T-helper 2 cell treated with Interferon-gamma antibody and Interleukin-4, amounts not matched to agents 100 ng/mL and 5 ng/mL, for 36 hours (primary cell): ENCODE data around the gene CIB4. TPM values are rescaled to one million over a fixed set of nuclear protein-coding genes. Genes with fewer than 3 reads are reported as not detected.
"Not testable (repeated sequence)": the region's sequence is repeated elsewhere in the genome, so short reads cannot be mapped to it uniquely, and the experiment has no call there.

ENCODE experiments used
- intact Hi-C: fragments of 100-400 bp; cut with micrococcal nuclease; formaldehyde crosslinking; loops from one replicate; pipeline ENCODE4 v1.15.1; 2023
- total RNA-seq: library from RNA; stranded (reverse); gene quantifications from 2 replicates; pipeline ENCODE4 v1.2.3, GENCODE V29; 2022

Gene CIB4
- total RNA-seq, 1 donor from 2014 or later: not detected

- intact Hi-C loops: no loop called here
Observed at GRCh38 chr2:26570083-26570430, 71.1 kb downstream of the CIB4 start.

- intact Hi-C loops: no loop called here
Observed at GRCh38 chr2:26569216-26570082, 71.7 kb downstream of the CIB4 start.

DNA sequence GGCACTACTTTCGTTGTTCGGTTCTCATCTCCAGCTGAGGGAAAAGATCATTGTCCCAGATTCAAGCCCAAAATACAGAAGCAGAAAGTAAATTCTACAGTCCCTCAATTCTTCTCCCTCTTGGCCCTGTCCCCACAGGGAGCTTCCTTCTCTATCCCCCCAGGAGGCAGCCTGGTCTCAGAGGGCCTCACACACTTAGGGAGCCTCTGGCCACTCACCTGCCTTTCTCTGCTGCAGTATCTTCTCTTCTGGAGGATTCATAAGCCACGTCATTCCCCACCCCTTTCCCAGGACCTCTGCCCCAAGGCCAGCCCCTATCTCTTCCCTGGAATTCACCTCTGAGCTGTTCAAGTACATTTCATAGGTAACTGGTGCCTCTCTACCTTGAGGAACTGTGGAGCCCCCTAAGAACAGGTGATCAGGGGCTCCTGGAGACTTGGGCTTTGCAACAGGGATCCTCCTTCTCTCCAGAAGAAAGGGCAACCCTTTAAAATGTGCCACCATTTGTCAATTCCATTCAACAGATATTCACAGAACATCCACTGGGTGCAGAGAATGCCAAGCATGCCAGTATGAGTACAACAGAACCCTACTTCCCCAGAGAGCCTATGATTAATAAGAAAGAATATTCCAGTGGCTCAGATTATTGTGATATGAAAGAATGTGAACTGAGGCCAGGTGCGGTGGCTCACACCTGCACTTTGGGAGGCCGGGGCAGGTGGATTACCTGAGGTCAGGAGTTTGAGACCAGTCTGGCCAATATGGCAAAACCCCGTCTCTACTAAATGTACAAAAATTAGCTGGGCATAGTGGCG is 72.9 kb downstream of the CIB4 start:
- intact Hi-C loops: no loop called here

DNA sequence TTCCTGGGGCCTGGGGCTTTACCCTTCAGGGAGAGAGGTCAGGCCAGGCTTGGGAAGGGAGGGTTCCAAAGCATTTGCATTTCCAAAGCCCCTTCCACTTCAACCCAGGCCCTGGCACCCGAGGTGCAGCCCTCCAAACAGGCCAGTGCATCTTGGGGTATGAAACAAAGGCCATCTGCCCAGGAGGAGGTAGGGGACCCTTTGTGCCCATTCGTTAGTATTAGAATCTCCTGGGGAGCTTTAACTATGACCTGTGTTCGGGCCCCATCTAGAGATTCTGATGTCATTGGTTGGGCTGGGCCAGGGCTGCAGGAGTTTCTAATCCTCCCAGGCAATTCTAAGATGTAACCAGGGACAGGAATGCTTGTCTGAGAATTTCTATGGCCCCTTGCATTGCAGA is 73.6 kb downstream of the CIB4 start:
- intact Hi-C loops: no loop called here

GRCh38 chr2:26566731-26567130 is 74.4 kb downstream of the CIB4 start:
- intact Hi-C loops: not testable (repeated sequence)

GRCh38 chr2:26566081-26566375 is 75.1 kb downstream of the CIB4 start:
- intact Hi-C loops: no loop called here

DNA sequence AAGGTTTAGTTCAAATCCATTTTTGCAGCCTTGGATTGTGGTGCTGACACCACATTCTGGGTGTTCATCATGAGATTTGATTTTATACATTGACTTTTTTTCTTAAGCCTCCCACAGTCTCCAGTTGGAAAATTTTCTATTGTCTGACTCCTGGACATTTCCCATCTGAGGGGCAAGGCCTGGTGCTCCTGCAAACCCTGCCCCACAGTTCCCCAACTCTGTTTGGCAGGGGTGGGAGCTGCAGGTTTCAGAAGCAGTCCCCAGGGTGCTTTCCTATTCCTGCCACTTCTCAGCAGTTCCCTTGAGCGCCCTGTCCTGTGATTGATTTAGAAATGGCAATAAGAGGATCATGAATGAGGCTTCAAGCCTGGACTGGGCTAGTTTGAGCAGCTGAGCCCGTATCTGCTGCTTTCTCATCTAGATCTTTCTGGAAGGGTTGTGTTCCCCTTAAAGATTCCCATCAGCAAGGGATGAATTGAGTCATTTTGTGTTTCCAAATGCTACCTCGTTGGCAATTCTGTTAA is 77.0 kb downstream of the CIB4 start:
- intact Hi-C loops: no loop called here

- intact Hi-C loops: no loop called here
Observed at GRCh38 chr2:26563686-26564085, 77.5 kb downstream of the CIB4 start.

DNA sequence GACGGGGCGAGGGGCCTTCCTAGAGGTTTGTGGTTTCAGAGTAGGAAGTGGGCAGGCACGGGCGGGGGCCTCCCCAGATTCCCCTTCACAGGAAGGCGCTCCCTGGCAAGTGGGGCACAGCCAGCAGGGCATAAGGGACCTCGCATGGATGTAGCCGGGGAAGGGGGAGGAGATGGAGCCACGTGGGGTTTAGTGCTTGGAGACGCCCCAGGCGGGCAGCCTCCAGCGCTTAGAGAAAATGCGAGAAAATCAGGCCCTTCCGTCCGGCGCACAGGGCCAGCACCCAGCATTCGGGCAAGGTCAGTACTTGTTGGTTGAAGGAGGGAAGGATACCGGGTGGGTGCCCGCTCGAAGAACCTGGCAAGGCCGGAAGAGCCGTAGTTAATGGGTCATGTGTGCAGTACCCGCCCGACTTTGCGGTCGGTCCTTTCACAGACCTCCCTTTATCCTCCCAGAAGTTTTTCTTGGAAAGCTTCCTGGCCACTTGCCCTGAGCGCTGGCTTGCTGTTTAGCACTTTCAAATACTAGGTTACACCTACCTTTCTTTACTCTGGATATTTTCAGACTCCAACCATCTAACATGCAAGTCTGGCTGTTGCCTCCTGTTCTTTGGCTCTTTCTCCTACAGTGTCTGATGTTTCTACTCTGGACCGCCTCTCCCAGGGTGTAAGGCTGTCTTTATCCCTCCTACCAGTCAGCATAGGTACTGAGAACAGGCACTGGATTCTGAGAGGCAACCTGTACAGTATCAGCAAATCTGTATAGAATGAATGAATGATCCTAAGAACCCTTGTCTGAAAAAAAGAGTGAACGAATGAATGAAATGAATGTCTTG is 78.1 kb downstream of the CIB4 start:
- intact Hi-C loops: no loop called here

GRCh38 chr2:26561918-26562810 is 79.0 kb downstream of the CIB4 start:
- intact Hi-C loops: no loop called here

DNA sequence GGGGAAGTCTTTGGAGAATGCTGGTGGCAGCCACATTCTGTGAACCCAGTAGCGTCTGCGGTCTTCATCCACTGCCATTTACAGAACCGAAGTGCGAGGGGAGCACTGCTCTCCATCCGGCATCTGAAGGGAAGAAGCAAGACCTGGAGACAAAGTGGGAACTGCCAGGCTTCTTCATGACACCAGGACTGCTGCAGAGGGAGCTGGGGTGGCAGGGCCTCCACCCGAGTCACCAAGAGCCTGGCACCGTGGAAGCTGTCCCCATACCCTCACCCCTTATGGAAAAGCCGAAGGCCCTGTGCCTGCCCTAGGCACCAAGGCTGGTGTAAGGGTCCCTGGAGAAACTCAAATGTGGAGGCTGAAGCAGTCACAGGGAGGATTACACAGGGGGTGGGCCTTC is 79.8 kb downstream of the CIB4 start:
- intact Hi-C loops: no loop called here

DNA sequence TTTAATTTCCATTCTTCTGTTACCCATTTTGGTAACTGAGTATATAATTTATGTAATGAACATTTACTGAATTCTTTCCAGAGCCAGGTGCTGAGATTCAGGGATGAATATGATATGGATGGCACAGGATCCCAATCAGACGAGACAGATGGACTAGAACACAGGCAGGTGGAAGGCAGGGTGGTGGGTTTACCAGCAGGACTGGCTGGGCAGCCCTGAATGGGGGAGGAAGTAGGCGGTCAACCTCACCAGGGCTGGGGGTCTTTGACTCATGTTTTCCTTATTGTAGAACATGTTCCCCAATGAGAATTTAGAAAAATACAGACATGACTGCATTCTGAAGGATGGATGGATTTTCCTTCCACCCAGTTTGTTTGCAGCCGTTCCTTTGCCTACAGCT is 80.3 kb downstream of the CIB4 start:
- intact Hi-C loops: no loop called here

- intact Hi-C loops: no loop called here
Observed at GRCh38 chr2:26559556-26559955, 81.6 kb downstream of the CIB4 start.

DNA sequence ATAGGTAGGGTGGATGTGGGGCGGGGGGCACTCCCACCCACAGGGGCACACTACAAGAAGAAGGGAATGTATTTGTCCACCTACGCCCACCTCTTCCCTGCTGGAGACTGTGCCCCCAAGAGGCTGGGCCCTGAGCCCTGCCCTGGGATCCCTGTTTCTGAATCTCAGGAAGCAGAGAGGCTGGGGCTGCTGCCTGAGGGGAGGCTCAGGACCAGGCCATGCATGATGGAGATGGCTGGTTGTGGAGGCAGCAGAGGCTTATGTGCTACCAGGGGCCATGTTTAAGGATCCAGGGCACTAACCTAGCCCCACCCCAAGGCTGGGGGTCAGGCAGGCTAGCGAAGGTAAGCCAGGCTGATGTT is 82.1 kb downstream of the CIB4 start:
- intact Hi-C loops: no loop called here

- intact Hi-C loops: no loop called here
Observed at GRCh38 chr2:26558271-26559043, 82.7 kb downstream of the CIB4 start.

DNA sequence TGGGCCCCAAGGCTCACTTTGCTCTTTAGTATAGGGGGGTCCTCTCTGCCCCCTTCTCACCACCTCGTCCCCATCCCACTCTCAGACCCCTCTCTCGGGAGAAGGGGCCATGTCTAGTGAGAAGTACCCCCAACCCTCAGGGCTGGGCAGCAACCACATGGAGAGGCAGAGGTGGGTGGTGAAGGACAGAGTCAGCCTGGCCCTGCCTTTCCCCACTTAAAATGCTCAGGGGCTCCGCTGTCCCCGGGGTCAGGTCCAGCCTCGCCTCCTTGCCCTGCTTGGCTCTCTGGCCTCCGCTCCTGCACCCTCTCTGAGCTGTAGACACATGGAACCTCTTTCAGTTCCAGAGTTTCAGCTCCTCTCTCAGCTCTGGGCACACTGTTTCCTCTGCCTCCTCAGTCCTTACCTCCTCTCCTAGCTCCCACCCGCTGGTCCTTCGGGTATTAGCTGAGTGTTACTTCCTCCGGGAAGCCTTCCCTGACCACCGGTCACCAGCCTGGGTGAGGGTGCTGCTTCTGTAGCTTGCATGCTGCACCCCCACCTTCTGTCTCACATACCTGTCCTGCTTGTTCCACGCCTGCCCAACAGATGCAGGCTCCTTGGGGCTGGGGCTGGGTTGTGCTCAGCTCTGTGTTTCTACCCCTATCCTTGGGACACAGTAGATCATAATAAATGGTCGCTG is 83.8 kb downstream of the CIB4 start:
- intact Hi-C loops: no loop called here

DNA sequence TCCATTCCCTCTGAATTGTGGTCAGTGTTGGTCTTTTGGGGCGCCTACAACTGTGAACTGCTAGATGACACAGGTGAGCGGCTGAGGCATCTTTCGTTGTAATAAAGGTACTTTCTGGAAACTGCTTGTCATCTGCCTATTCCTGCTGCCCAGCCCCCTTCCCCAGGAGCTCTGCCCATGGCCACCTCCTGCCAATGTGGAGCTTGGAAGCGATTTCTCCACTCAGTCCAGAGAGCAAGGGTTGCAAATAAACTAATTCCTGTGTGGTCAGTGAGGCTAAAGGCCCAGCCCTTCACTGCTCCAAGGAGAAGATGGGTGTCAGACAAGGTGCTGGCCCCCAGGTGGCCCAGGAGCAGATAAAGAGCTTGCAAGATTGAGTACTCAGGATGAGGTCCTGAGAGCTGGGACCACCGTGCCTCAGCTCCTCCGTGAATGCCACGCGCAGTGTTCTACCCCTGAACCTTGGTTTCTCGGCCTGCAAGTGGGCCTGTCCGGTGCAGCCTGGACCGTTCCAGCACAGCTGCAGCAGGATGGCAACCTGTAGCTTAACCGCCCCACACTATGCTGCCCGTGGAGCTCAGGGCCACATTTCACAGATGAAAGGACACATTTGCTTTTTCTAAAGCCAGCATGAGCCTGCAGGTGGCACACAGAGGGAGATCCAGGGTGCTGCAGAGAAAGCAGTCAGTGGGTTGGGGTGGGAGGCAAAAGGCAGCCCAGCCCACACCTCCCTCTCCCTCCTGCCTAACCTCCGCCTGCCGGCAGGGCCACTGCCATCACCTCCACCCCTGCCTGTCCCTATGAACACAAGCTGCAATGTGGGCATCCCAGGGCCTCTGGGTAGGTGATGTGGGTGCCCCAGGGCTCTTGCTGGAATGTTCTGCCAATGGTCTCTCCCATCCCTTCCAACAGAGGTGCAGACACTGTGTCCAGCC is 84.6 kb downstream of the CIB4 start:
- intact Hi-C loops: no loop called here
